KMS-11 (cell line): ENCODE data around the gene ARL14EPL.
"Not testable (repeated sequence)": the region's sequence is repeated elsewhere in the genome, so short reads cannot be mapped to it uniquely, and the experiment has no call there.

Source experiments
- H2AFZ ChIP-seq: fragments of 200-600 bp; sonication (generic); 2 replicates; pipeline ENCODE4 v1.6.1; 2016; ENCODE audit warnings: antibody characterized with exemption, mixed run types, low read depth
- H3K27ac ChIP-seq: fragments of 200-600 bp; sonication (generic); 2 replicates; pipeline ENCODE4 v1.6.1; 2016; ENCODE audit warnings: mild to moderate bottlenecking, mixed run types
- H3K27me3 ChIP-seq: fragments of 200-600 bp; sonication (generic); 2 replicates; pipeline ENCODE4 v1.6.1; 2017; ENCODE audit warnings: mild to moderate bottlenecking, low read depth, mixed run types, moderate library complexity; ENCODE audit not compliant: insufficient read depth
- H3K36me3 ChIP-seq: fragments of 200-600 bp; sonication (generic); 2 replicates; pipeline ENCODE4 v1.6.1; 2017; ENCODE audit warnings: mild to moderate bottlenecking, mixed run types; ENCODE audit not compliant: insufficient read depth
- H3K4me1 ChIP-seq: fragments of 200-600 bp; sonication (generic); 2 replicates; pipeline ENCODE4 v1.6.1; 2016; ENCODE audit warnings: mild to moderate bottlenecking, low read depth, mixed run types; ENCODE audit not compliant: poor library complexity, severe bottlenecking
- H3K4me2 ChIP-seq: fragments of 200-600 bp; sonication (generic); 2 replicates; pipeline ENCODE4 v1.7.0; 2016; ENCODE audit warnings: mild to moderate bottlenecking, mixed run types
- H3K4me3 ChIP-seq: fragments of 200-600 bp; sonication (generic); IDR thresholded peaks from 2 replicates; pipeline ENCODE4 v1.6.1; 2017; ENCODE audit warnings: low read depth, low read length, mixed read lengths; ENCODE audit not compliant: insufficient read depth
- H3K79me2 ChIP-seq: fragments of 200-600 bp; sonication (generic); 2 replicates; pipeline ENCODE4 v1.6.1; 2016; ENCODE audit warnings: low read depth, mixed run types; ENCODE audit not compliant: insufficient read depth
- H3K9ac ChIP-seq: fragments of 200-600 bp; sonication (generic); 2 replicates; pipeline ENCODE4 v1.6.1; 2016; ENCODE audit warnings: mild to moderate bottlenecking, mixed run types
- H4K20me1 ChIP-seq: fragments of 200-600 bp; sonication (generic); 2 replicates; pipeline ENCODE4 v1.6.1; 2016; ENCODE audit warnings: mild to moderate bottlenecking, mixed run types; ENCODE audit not compliant: insufficient read depth
- CTCF ChIP-seq: fragments of 200-600 bp; sonication (generic); conservative IDR thresholded peaks from 2 replicates; pipeline ENCODE4 v1.6.1; 2017; ENCODE audit warnings: low read depth, mild to moderate bottlenecking, antibody characterized with exemption, low read length, moderate library complexity, mixed read lengths

Gene ARL14EPL

DNA sequence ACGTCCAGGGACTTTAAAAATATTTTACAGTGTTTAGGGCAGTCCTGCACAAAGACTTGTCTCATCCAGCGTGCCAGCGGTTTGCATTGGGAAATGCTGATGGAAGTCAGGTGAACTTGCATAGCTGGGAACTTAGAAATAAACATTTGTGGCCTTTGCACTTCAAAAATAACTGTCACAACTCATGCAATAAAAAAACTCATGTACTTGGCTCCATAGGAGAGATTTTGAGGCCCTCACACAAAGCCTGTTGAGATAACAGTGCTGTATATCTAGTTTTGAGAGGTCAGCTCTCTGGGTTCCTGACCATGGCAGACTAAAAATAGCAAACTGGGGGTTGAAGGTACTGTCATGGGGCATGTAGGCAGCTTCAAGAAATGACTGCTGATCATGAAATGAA lies 58.0 kb downstream of the ARL14EPL start:
- peaks cover 9% of the 10 kb centered on the region; the same call in 1 of the 2 replicates for H3K79me2 ChIP-seq
- H3K36me3 ChIP-seq: no peaks in the 10 kb centered on the region; the same call in 1 of the 2 replicates
- TF ChIP-seq CTCF: no peak
- no peak overlapping the region for H3K4me2 ChIP-seq
- no peaks in the 10 kb centered on the region for H4K20me1 ChIP-seq
- H3K4me3 ChIP-seq: no peak overlapping the region
- H3K4me1 ChIP-seq: peaks cover 15% of the 10 kb centered on the region
- H3K27me3 ChIP-seq: no peaks in the 10 kb centered on the region
- H3K27ac ChIP-seq: no peak overlapping the region
- H3K9ac ChIP-seq: no peak overlapping the region
- H2AFZ ChIP-seq: no peak overlapping the region

DNA sequence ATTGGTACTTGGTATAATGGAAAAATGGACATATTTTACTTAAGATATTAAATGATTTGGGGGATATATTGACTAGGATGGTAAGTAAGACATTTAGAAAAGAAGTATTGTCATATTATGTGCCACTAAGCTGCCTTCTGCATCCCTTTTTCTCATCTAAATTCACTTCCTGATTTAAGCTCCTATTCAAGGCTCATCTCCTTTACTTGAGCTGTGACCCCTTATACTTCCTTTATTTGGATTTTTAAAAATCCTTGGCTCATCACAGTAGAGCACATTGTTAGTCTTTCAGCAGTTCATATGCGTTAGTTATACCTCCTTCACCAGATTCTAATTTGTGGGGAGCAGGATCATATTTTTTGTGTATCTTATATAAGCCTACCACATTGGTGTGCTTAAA lies 59.1 kb downstream of the ARL14EPL start:
- H3K27me3 ChIP-seq: no peaks in the 10 kb centered on the region
- H3K4me2 ChIP-seq: no peak overlapping the region
- no peak overlapping the region for H3K27ac ChIP-seq
- H2AFZ ChIP-seq: no peak overlapping the region
- no peak for TF ChIP-seq CTCF
- no peak overlapping the region for H3K4me3 ChIP-seq
- no peaks in the 10 kb centered on the region; the same call in 1 of the 2 replicates for H3K36me3 ChIP-seq
- no peaks in the 10 kb centered on the region for H3K79me2 ChIP-seq
- H4K20me1 ChIP-seq: no peaks in the 10 kb centered on the region
- H3K4me1 ChIP-seq: peaks cover 9% of the 10 kb centered on the region
- no peak overlapping the region for H3K9ac ChIP-seq

DNA sequence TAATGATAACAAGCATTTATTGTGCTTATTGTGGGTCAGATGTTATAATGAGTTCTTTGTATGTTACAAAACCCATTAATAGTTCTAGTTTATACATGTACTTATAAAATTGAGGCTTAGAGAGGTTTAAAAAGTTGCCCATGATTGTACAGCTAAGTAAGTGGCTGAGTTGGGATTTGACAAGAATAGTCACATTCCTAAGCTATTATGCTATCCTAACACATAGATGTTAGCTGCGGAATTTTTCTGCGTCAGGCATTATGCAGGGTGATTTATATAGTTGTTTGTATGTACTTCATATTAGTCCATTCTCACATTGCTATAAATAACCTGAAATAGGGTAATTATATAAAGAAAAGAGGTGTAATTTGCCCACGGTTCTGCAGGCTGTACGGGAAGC lies 65.0 kb downstream of the ARL14EPL start:
- H2AFZ ChIP-seq: no peak overlapping the region
- H3K4me3 ChIP-seq: no peak overlapping the region
- H3K79me2 ChIP-seq: no peaks in the 10 kb centered on the region
- H3K27me3 ChIP-seq: no peaks in the 10 kb centered on the region
- H3K9ac ChIP-seq: no peak overlapping the region
- H3K36me3 ChIP-seq: no peaks in the 10 kb centered on the region; the same call in 1 of the 2 replicates
- no peaks in the 10 kb centered on the region for H3K4me1 ChIP-seq
- no peak overlapping the region for H3K27ac ChIP-seq
- no peak overlapping the region for H3K4me2 ChIP-seq
- TF ChIP-seq CTCF: no peak
- H4K20me1 ChIP-seq: no peaks in the 10 kb centered on the region

- Histone ChIP-seq H3K27ac (no peak overlapping the region), H3K4me1 (no peaks in the 10 kb centered on the region), H4K20me1 (no peaks in the 10 kb centered on the region), H2AFZ (no peak overlapping the region), H3K4me3 (no peak overlapping the region), H3K36me3 (no peaks in the 10 kb centered on the region), H3K27me3 (no peaks in the 10 kb centered on the region), H3K4me2 (no peak overlapping the region), H3K79me2 (no peaks in the 10 kb centered on the region), H3K9ac (no peak overlapping the region)
- no peak for TF ChIP-seq CTCF
Measured at GRCh38 chr5:116098998-116099397, 66.7 kb downstream of the ARL14EPL start.

DNA sequence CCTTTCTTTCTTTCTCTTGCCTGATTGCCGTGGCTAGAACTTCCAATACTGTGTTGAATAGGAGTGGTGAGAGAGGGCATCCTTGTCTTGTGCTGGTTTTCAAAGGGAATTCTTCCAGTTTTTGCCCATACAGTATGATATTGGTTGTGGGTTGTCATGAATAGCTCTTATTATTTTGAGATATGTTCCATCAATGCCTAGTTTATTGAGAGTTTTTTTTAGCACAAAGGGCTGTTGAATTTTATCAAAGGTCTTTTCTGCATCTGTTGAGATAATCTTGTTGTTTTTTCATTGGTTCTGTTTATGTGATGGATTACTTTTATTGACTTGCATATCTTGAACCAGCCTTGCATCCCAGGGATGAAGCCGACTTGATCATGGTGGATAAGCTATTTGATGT lies 72.7 kb downstream of the ARL14EPL start:
- H3K36me3 ChIP-seq, H3K4me1 ChIP-seq, H3K79me2 ChIP-seq, H3K9ac ChIP-seq, H3K27me3 ChIP-seq, H2AFZ ChIP-seq, H3K4me2 ChIP-seq, H3K4me3 ChIP-seq, H4K20me1 ChIP-seq, H3K27ac ChIP-seq: not testable (repeated sequence)
